ENCODE measurements around the gene NFATC1.

- TF ChIP-seq POLR2A (IDR thresholded peaks at IDR 0.05) = no peak
- TF ChIP-seq POLR2AphosphoS5 (IDR thresholded peaks at IDR 0.05) = no peak
- TF ChIP-seq CTCF (IDR thresholded peaks at IDR 0.05) = no peak
- TF ChIP-seq EP300 (IDR thresholded peaks at IDR 0.05; ENCODE audit: low read depth) = no peak
These were observed 137.4 kb downstream of the NFATC1 start for GRCh38 chr18:79533146-79533545.

Measured in transverse colon (tissue), 4 donors.